GM23338 (cell line): Measurements from ENCODE around the gene SCUBE2.

ENCODE experiments used
- CREB1 ChIP-seq: fragments of 250-450 bp; sonication (Bioruptor Pico); IDR thresholded peaks from 2 replicates; pipeline ENCODE4 v1.5.0; 2020; ENCODE audit warnings: low read depth, mild to moderate bottlenecking, moderate library complexity
- EZH2 ChIP-seq: fragments of 200-600 bp; sonication (generic); IDR thresholded peaks from one replicate; pipeline ENCODE4 v1.8.0; 2017; ENCODE audit warnings: antibody characterized with exemption, mild to moderate bottlenecking, low read depth; ENCODE audit not compliant: unreplicated experiment
- EZH2phosphoT487 ChIP-seq: fragments of 200-600 bp; sonication (generic); IDR thresholded peaks from one replicate; pipeline ENCODE4 v1.8.1; 2018; ENCODE audit warnings: antibody characterized with exemption; ENCODE audit not compliant: unreplicated experiment
- JUNB ChIP-seq: IDR thresholded peaks from one replicate; pipeline ENCODE4 v1.6.1; 2016; ENCODE audit warnings: antibody characterized with exemption; ENCODE audit not compliant: unreplicated experiment
- POLR2AphosphoS5 ChIP-seq: IDR thresholded peaks from 2 replicates; pipeline ENCODE4 v1.6.1; 2016; ENCODE audit warnings: antibody characterized with exemption, low read depth
- TF ChIP-seq, protein P1 (sequence below), 2 experiments: fragments of 200-600 bp in 1 of 2; sonication (generic) in 1 of 2; conservative IDR thresholded peaks; 2 replicates each; pipeline versions ENCODE4 v1.5.1 to v1.6.1; 2016 to 2017; ENCODE audit warnings: antibody characterized with exemption in 2 of 2, low read depth in 2 of 2, mild to moderate bottlenecking in 2 of 2, moderate library complexity in 1 of 2
- TF ChIP-seq, protein P2 (sequence below): IDR thresholded peaks from one replicate; pipeline ENCODE4 v1.6.1; 2018; ENCODE audit warnings: antibody characterized with exemption; ENCODE audit not compliant: unreplicated experiment

DNA sequence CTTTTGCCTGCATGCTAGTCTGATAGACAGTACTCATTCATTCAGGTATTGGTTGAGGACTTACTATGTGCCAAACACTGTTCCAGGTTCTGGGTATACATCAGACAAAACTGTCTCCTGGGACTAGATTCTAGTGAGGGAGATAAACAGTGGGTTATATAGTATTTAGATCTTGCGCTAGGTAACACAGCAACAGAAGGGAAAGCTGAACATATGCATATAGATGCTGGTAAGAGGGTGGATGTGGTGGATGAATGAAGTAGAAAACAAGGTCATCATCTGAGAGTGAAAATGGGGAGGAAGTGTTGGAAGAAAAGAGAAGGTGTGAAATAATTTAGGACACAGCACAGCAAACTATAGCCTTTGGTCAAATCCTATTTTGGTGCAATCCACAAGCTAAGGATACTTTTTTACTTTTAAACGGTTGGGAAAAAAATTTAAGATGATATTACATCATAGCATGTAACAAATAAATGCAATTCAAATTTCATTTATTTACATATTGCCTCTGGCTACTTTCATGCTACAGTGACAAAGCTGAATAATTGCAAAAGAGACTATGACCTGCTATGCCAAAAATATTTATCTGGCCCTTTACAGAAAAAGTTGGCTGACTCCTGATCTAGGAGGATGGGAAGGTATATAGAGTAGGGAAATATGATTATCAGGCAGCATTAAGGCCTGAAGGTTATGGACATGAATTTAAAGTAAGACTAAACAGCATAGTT is 120.0 kb downstream of the SCUBE2 start:
- no peak for TF ChIP-seq EZH2
- TF ChIP-seq, protein P1, sequence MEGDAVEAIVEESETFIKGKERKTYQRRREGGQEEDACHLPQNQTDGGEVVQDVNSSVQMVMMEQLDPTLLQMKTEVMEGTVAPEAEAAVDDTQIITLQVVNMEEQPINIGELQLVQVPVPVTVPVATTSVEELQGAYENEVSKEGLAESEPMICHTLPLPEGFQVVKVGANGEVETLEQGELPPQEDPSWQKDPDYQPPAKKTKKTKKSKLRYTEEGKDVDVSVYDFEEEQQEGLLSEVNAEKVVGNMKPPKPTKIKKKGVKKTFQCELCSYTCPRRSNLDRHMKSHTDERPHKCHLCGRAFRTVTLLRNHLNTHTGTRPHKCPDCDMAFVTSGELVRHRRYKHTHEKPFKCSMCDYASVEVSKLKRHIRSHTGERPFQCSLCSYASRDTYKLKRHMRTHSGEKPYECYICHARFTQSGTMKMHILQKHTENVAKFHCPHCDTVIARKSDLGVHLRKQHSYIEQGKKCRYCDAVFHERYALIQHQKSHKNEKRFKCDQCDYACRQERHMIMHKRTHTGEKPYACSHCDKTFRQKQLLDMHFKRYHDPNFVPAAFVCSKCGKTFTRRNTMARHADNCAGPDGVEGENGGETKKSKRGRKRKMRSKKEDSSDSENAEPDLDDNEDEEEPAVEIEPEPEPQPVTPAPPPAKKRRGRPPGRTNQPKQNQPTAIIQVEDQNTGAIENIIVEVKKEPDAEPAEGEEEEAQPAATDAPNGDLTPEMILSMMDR (conservative IDR thresholded peaks at IDR 0.05; ENCODE audit: low read depth in 2 of 2) = no peak
- TF ChIP-seq POLR2AphosphoS5 = no peak
- TF ChIP-seq EZH2phosphoT487 = no peak
- TF ChIP-seq, protein P2, sequence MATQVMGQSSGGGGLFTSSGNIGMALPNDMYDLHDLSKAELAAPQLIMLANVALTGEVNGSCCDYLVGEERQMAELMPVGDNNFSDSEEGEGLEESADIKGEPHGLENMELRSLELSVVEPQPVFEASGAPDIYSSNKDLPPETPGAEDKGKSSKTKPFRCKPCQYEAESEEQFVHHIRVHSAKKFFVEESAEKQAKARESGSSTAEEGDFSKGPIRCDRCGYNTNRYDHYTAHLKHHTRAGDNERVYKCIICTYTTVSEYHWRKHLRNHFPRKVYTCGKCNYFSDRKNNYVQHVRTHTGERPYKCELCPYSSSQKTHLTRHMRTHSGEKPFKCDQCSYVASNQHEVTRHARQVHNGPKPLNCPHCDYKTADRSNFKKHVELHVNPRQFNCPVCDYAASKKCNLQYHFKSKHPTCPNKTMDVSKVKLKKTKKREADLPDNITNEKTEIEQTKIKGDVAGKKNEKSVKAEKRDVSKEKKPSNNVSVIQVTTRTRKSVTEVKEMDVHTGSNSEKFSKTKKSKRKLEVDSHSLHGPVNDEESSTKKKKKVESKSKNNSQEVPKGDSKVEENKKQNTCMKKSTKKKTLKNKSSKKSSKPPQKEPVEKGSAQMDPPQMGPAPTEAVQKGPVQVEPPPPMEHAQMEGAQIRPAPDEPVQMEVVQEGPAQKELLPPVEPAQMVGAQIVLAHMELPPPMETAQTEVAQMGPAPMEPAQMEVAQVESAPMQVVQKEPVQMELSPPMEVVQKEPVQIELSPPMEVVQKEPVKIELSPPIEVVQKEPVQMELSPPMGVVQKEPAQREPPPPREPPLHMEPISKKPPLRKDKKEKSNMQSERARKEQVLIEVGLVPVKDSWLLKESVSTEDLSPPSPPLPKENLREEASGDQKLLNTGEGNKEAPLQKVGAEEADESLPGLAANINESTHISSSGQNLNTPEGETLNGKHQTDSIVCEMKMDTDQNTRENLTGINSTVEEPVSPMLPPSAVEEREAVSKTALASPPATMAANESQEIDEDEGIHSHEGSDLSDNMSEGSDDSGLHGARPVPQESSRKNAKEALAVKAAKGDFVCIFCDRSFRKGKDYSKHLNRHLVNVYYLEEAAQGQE = no peak
- TF ChIP-seq JUNB = no peak
- TF ChIP-seq CREB1 (CRISPR knock-in tag) = no peak
